K562 treated with DMSO at 1 percent for 48 hours (cell line): ENCODE data around the gene MSANTD7. TPM values are rescaled to one million over a fixed set of nuclear protein-coding genes. Genes with fewer than 3 reads are reported as not detected.

Experiments used
- total RNA-seq: library from RNA; unstranded; fragments of 300-600 nt; gene quantifications from 2 replicates; pipeline ENCODE4 v1.2.3, GENCODE V29; 2022; ENCODE audit warnings: low replicate concordance; ENCODE audit errors: extremely low read depth

MSANTD7 gene, protein sequence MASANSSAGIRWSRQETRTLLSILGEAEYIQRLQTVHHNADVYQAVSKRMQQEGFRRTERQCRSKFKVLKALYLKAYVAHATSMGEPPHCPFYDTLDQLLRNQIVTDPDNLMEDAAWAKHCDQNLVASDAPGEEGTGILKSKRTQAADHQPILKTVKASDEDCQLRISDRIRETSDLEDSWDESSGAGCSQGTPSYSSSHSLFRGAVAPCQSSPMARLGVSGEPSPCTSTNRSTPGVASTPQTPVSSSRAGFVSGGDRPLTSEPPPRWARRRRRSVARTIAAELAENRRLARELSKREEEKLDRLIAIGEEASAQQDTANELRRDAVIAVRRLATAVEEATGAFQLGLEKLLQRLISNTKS
- not detected in 2 replicates for total RNA-seq

DNA sequence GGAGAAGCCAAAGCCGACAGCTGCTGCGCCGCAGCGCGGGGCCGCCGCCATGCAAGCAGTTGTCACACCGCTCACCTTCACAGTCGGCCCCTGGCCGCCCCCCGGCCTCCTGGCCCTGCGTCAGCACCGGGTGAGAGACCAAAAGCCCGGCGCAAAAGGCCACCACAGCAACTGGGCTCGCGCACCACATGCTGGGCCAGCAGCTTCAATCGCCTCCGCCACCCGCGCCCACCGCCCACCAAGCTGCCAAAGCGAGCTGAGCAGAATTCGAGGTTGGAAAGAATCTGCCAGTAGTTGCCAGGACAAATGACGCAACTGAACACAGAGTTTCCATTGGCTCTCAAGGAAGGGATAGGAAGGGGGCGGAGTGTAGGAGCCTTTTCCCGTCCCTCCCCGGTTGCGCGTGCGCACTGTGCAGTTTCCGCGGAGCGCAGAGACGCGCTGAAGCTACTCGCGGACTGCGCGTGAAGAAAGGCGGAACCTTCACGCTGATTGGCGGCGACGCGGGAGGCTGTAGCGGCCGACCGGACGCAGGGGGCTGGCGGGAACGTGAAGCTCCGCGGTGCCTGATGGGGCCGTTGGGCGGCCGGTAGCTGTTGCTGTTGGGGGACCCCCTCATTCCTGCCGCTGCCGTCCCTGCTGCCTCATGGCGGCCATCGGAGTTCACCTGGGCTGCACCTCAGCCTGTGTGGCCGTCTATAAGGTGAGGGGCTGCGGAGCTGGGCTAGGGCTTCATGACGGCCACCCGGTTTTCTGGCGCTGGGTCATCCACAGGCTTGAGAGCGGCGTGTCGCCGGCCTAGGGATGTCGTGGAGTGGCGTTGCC is at the start of gene MSANTD7, which contains the start of the genes CDNF and HSPA14:
Gene MSANTD7, plus strand, starts transcription at position 550 of the 825 bp plus-strand sequence. CDS start 3,979 bp downstream, outside the sequence.
Gene CDNF, minus strand, starts transcription at position 281 of the 825 bp plus-strand sequence. Its CDS starts 91 bp downstream, at position 190.
Gene HSPA14, plus strand, starts transcription at position 550 of the 825 bp plus-strand sequence. Its CDS starts 97 bp downstream, at position 647.

DNA sequence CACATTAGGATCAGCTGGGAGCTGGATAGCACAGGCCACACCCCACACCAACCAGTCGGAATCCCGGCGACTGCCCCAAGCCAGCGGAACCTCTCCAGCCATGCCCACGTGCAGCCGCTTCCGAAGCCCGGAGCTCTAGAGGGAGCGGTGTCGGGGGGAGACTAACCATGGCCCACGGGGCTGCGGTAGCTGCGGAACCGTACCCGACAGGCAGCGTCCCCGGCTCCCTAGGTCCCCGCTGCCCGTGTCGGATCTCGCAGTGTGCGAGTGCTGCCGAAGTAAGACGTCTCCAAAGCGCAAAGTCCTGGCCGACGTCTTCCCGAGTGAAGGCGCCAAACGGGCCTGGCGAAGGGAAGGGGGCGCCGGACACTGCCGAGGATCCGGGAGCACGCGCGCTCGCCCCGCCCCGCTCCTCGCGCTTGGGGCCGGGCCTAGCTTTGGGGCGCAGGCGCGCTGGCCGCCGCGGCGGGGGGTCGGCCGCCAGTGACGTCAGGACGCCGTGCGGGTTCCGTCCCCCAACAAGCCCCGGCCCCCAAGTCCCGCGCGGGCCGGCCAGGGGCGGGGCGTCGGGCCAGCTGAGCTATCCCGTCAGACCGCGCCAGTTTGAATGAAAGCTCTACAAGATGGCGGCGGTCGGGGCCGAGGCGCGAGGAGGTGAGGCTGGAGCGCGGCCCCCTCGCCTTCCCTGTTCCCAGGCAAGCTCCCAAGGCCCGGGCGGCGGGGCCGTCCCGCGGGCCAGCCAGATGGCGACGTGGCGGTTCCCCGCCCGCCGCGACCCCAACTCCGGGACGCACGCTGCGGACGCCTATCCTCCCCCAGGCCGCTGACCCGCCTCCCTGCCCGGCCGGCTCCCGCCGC is 40.4 kb downstream of the MSANTD7 start, which contains the start of gene SUV39H2:
Gene SUV39H2, plus strand, starts transcription at position 601 of the 858 bp plus-strand sequence. Its CDS starts 23 bp downstream, at position 624.

Other genes starting within 250 kb of the MSANTD7 start
- gene FAM107B, start 63.4 kb upstream of the MSANTD7 start, total RNA-seq = not detected in 2 replicates
- not detected in 2 replicates for gene CDNF, start 269 bp upstream of the MSANTD7 start, total RNA-seq
- gene HSPA14, start within 50 bp of the MSANTD7 start, total RNA-seq = not detected in 2 replicates
- gene SUV39H2, start 40.6 kb downstream of the MSANTD7 start, total RNA-seq = not detected in 2 replicates
- not detected in 2 replicates for gene DCLRE1C, start 115.8 kb downstream of the MSANTD7 start, total RNA-seq
- gene MEIG1, start 121.1 kb downstream of the MSANTD7 start, total RNA-seq = not detected in 2 replicates
- gene OLAH, start 205.6 kb downstream of the MSANTD7 start, total RNA-seq = not detected in 2 replicates